ENCODE data around the gene CAND1. TPM values are rescaled to one million over a fixed set of nuclear protein-coding genes. Genes with fewer than 3 reads are reported as not detected.

Gene CAND1
- total RNA-seq, 1 experiment from 2014 or later: 230 TPM

GRCh38 chr12:67299526-67299925 lies 30.4 kb downstream of the CAND1 start:
- no peaks in the 10 kb centered on the region for H3K79me2 ChIP-seq (ENCODE audit: insufficient read depth, low read length)
- no peaks in the 10 kb centered on the region for H3K79me1 ChIP-seq (ENCODE audit: insufficient read depth, low read depth, low read length, poor library complexity, severe bottlenecking)
- H3T11ph ChIP-seq (ENCODE audit: low read length): no peak overlapping the region
- H3K56ac ChIP-seq (ENCODE audit: insufficient read length, low read depth, low read length): no peak overlapping the region
- no peak overlapping the region for H3K9ac ChIP-seq (ENCODE audit: extremely low read depth, insufficient read length, low read length)
- H3K27ac ChIP-seq (ENCODE audit: insufficient read length, low read depth, low read length): no peak overlapping the region
- no peak overlapping the region for H3K4ac ChIP-seq (ENCODE audit: low read depth, low read length)
- no peaks in the 10 kb centered on the region for H3K23me2 ChIP-seq (ENCODE audit: insufficient read length, low read depth, low read length, poor library complexity, severe bottlenecking)
- H3K14ac ChIP-seq (ENCODE audit: insufficient read depth, low read length): no peak overlapping the region
- H2BK15ac ChIP-seq (ENCODE audit: low read depth, low read length): no peak overlapping the region
- no peaks in the 10 kb centered on the region for H3K9me3 Mint-ChIP-seq
- H3K4me1 ChIP-seq (ENCODE audit: insufficient read depth, low read length): no peaks in the 10 kb centered on the region
- no peaks in the 10 kb centered on the region for H4K20me1 ChIP-seq (ENCODE audit: control insufficient read depth, insufficient read depth, insufficient read length)
- H2AK5ac ChIP-seq (ENCODE audit: insufficient read length, low read length): no peak overlapping the region
- no peak overlapping the region for H3K4me2 ChIP-seq (ENCODE audit: insufficient read depth, insufficient read length, low read length)
- H3K36me3 Mint-ChIP-seq (ENCODE audit: insufficient read depth in 1 of 3, low read depth in 3 of 3): peaks cover 18 to 67% (median 62%) of the 10 kb centered on the region in 3 experiments; a peak in 6 of 7 replicates
- H2BK120ac ChIP-seq (ENCODE audit: low read depth, low read length, poor library complexity, severe bottlenecking): no peak overlapping the region
- H2BK12ac ChIP-seq (ENCODE audit: insufficient read length, low read depth, low read length): no peak overlapping the region
- no peak overlapping the region for H3K18ac ChIP-seq (ENCODE audit: insufficient read length, low read depth, low read length)
- WGBS (ENCODE audit: extremely low coverage, insufficient read length, low lambda C conversion rate): no CpG with 5 or more reads among the region's 2 CpGs
- no peak overlapping the region for H2BK20ac ChIP-seq (ENCODE audit: low read depth, low read length, poor library complexity, severe bottlenecking)
- H4K8ac ChIP-seq (replicated peaks; ENCODE audit: insufficient read length, low read depth, low read length): no peak overlapping the region
- H3K9me3 ChIP-seq (ENCODE audit: control insufficient read depth, low read depth, low read length): no peaks in the 10 kb centered on the region
- H3K4me1 Mint-ChIP-seq: no peaks in the 10 kb centered on the region
- no peak overlapping the region for H2AFZ ChIP-seq (ENCODE audit: low read length)
- no peak overlapping the region for H3K4me3 Mint-ChIP-seq
- no peak overlapping the region for H4K5ac ChIP-seq (ENCODE audit: insufficient read length, low read depth, low read length)
- H2BK5ac ChIP-seq (ENCODE audit: insufficient read length, low read length): no peak overlapping the region
- no peaks in the 10 kb centered on the region for H3K27me3 Mint-ChIP-seq (ENCODE audit: low read depth)
- H4K91ac ChIP-seq (ENCODE audit: insufficient read length, low read depth, low read length): no peak overlapping the region
- H3K27ac Mint-ChIP-seq: no peak overlapping the region; a peak in 1 of 7 replicates
- TF ChIP-seq CTCF (conservative IDR thresholded peaks at IDR 0.05): no peak
- no peaks in the 10 kb centered on the region for H3K27me3 ChIP-seq (ENCODE audit: insufficient read depth, low read length)
- H3K23ac ChIP-seq (ENCODE audit: insufficient read length, low read depth, low read length): no peak overlapping the region
- no peak for DNase-seq

All from H9 (cell line).